ENCODE results near the gene BRICD5. TPM values are rescaled to one million over a fixed set of nuclear protein-coding genes. Genes with fewer than 3 reads are reported as not detected.
"Not testable (repeated sequence)": the region's sequence is repeated elsewhere in the genome, so short reads cannot be mapped to it uniquely, and the experiment has no call there.

BRICD5 gene
- total RNA-seq, 1 donor from 2014 or later = 1.4 TPM

GRCh38 chr16:2205104-2205966 lies 5.3 kb downstream of the BRICD5 start, which contains the start of gene MLST8:
Gene MLST8, plus strand, starts transcription at chr16:2205454. Its CDS starts 632 bp downstream, at chr16:2206086.
- intact Hi-C loops (cut with DNase I) = loop anchor here (1.0 to 5.0 kb wide), 5 partner anchors 10 to 593 kb away; partner anchors contain the start of genes CRAMP1, E4F1, IFT140 and RNPS1
- TF ChIP-seq CTCF (IDR thresholded peaks at IDR 0.05) = peak in 2 of 3 experiments; percentile 6 to 10
- peaks cover 18 to 32% of the 10 kb centered on the region in 2 donors for H3K36me3 ChIP-seq
- peak; percentile 25 to 90 for DNase-seq (ENCODE audit: low spot score in 2 of 2)
- H3K4me3 ChIP-seq = peak within 1 kb of the TSS; percentile 80 to 97
- H3K9me3 ChIP-seq = no peaks in the 10 kb centered on the region
- H3K27ac ChIP-seq = peak within 1 kb of the TSS; percentile 96 to 98
- H3K27me3 ChIP-seq = no peaks in the 10 kb centered on the region
- H3K4me1 ChIP-seq = peaks cover 4 to 11% of the 10 kb centered on the region in 2 donors

- intact Hi-C loops (cut with DNase I) = loop anchor here (1.0 to 5.0 kb wide), 5 partner anchors 11 to 592 kb away; partner anchors contain the start of genes CRAMP1, E4F1, IFT140 and RNPS1
- Histone ChIP-seq H3K27ac (peak overlapping the region; percentile 96 to 98), H3K4me3 (peak overlapping the region; percentile 80 to 97)
Measured at GRCh38 chr16:2204416-2205103, 6.1 kb downstream of the BRICD5 start.

GRCh38 chr16:2203119-2203688 lies 7.5 kb downstream of the BRICD5 start:
- H3K27ac ChIP-seq; DNase-seq (ENCODE audit: low spot score in 2 of 2); H3K27me3 ChIP-seq; H3K9me3 ChIP-seq; H3K4me3 ChIP-seq; intact Hi-C loops (cut with DNase I): not testable (repeated sequence)
- Histone ChIP-seq H3K4me1 (peaks cover 4 to 11% of the 10 kb centered on the region in 2 donors), H3K36me3 (peaks cover 10 to 15% of the 10 kb centered on the region in 2 donors)

More at GRCh38 chr16:2204416-2205103, 6.1 kb downstream of the BRICD5 start:
- Histone ChIP-seq H3K9me3 (no peaks in the 10 kb centered on the region), H3K27me3 (no peaks in the 10 kb centered on the region), H3K36me3 (peaks cover 18 to 28% of the 10 kb centered on the region in 2 donors), H3K4me1 (peaks cover 4 to 11% of the 10 kb centered on the region in 2 donors)
- TF ChIP-seq CTCF (IDR thresholded peaks at IDR 0.05) = no peak
- no peak for DNase-seq (ENCODE audit: low spot score in 2 of 2)

GRCh38 chr16:2200313-2200712 lies 10.3 kb downstream of the BRICD5 start:
- H3K9me3 ChIP-seq = no peaks in the 10 kb centered on the region
- no peak overlapping the region for H3K27ac ChIP-seq
- no peak for TF ChIP-seq CTCF (IDR thresholded peaks at IDR 0.05)
- H3K4me1 ChIP-seq = peaks cover 5 to 11% of the 10 kb centered on the region in 2 donors
- intact Hi-C loops (cut with DNase I) = no loop called here
- H3K27me3 ChIP-seq = peaks cover 15% of the 10 kb centered on the region
- DNase-seq (ENCODE audit: low spot score in 2 of 2) = no peak
- H3K4me3 ChIP-seq = no peak overlapping the region
- no peaks in the 10 kb centered on the region for H3K36me3 ChIP-seq

GRCh38 chr16:2199621-2200139 lies 11.0 kb downstream of the BRICD5 start:
- peaks cover 5 to 12% of the 10 kb centered on the region in 2 donors for H3K4me1 ChIP-seq
- no peak for TF ChIP-seq CTCF (IDR thresholded peaks at IDR 0.05)
- H3K27ac ChIP-seq = no peak overlapping the region
- H3K36me3 ChIP-seq = no peaks in the 10 kb centered on the region
- peaks cover 21% of the 10 kb centered on the region for H3K27me3 ChIP-seq
- H3K9me3 ChIP-seq = no peaks in the 10 kb centered on the region
- H3K4me3 ChIP-seq = no peak overlapping the region
- DNase-seq (ENCODE audit: low spot score in 2 of 2) = no peak
- intact Hi-C loops (cut with DNase I) = no loop called here

Measured in ascending aorta (tissue), 2 donors.